Upper lobe of left lung (tissue), 4 donors: ENCODE data around the gene PFDN2.

Experiments
- CTCF ChIP-seq, 6 experiments: fragments of 450-650 bp in 4 of 6; fragments of 200-600 bp in 2 of 6; sonication (generic) in 2 of 6; IDR thresholded peaks; one replicate each; pipeline ENCODE4 v1.5.1; 2016 to 2019; ENCODE audit warnings: antibody characterized with exemption in 6 of 6
- EP300 ChIP-seq, 4 donors: sonication (generic); formaldehyde crosslinking; IDR thresholded peaks; one replicate each; pipeline ENCODE4 v1.5.1; 2017; ENCODE audit warnings: antibody characterized with exemption in 4 of 4, control low read depth in 2 of 4
- POLR2A ChIP-seq, 4 donors: fragments of 450-650 bp; IDR thresholded peaks; one replicate each; pipeline ENCODE4 v1.5.1; 2016 to 2017; ENCODE audit warnings: antibody characterized with exemption in 4 of 4, mild to moderate bottlenecking in 2 of 4

GRCh38 chr1:161091796-161092507 lies 25.9 kb downstream of the PFDN2 start:
- TF ChIP-seq POLR2A (IDR thresholded peaks at IDR 0.05) (no peak), CTCF (IDR thresholded peaks at IDR 0.05) (no peak), EP300 (IDR thresholded peaks at IDR 0.05) (no peak)
